ENCODE measurements around the gene BICRA.

The BICRA gene

DNA sequence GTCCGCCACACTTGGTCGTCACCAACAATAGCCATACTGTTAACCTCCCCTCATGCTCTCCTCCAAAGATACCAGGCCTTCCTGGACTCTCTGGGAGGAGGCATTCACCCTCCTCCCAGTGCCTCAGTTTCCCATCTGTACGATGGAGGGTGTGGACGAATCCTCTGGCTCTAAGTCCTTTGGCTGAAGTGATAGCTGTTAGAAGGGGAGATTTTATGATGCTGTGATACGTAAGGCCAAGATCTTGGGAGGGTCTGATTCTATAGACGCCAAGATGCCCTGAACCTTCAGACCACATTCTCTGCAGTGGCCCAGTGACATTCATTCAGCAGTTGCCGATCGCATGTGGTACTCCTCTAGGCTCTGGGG is 121.6 kb downstream of the BICRA start:
- TF ChIP-seq, protein P1, sequence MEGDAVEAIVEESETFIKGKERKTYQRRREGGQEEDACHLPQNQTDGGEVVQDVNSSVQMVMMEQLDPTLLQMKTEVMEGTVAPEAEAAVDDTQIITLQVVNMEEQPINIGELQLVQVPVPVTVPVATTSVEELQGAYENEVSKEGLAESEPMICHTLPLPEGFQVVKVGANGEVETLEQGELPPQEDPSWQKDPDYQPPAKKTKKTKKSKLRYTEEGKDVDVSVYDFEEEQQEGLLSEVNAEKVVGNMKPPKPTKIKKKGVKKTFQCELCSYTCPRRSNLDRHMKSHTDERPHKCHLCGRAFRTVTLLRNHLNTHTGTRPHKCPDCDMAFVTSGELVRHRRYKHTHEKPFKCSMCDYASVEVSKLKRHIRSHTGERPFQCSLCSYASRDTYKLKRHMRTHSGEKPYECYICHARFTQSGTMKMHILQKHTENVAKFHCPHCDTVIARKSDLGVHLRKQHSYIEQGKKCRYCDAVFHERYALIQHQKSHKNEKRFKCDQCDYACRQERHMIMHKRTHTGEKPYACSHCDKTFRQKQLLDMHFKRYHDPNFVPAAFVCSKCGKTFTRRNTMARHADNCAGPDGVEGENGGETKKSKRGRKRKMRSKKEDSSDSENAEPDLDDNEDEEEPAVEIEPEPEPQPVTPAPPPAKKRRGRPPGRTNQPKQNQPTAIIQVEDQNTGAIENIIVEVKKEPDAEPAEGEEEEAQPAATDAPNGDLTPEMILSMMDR (IDR thresholded peaks at IDR 0.05; ENCODE audit: insufficient read depth, low read length), result no peak
- TF ChIP-seq GABPA (IDR thresholded peaks at IDR 0.05; ENCODE audit: low read depth), result no peak
- no peak for TF ChIP-seq POLR2AphosphoS5 (IDR thresholded peaks at IDR 0.05; ENCODE audit: low read depth)
- no peak for TF ChIP-seq SPI1 (IDR thresholded peaks at IDR 0.05; ENCODE audit: borderline replicate concordance, low read depth)
- TF ChIP-seq, protein P2, sequence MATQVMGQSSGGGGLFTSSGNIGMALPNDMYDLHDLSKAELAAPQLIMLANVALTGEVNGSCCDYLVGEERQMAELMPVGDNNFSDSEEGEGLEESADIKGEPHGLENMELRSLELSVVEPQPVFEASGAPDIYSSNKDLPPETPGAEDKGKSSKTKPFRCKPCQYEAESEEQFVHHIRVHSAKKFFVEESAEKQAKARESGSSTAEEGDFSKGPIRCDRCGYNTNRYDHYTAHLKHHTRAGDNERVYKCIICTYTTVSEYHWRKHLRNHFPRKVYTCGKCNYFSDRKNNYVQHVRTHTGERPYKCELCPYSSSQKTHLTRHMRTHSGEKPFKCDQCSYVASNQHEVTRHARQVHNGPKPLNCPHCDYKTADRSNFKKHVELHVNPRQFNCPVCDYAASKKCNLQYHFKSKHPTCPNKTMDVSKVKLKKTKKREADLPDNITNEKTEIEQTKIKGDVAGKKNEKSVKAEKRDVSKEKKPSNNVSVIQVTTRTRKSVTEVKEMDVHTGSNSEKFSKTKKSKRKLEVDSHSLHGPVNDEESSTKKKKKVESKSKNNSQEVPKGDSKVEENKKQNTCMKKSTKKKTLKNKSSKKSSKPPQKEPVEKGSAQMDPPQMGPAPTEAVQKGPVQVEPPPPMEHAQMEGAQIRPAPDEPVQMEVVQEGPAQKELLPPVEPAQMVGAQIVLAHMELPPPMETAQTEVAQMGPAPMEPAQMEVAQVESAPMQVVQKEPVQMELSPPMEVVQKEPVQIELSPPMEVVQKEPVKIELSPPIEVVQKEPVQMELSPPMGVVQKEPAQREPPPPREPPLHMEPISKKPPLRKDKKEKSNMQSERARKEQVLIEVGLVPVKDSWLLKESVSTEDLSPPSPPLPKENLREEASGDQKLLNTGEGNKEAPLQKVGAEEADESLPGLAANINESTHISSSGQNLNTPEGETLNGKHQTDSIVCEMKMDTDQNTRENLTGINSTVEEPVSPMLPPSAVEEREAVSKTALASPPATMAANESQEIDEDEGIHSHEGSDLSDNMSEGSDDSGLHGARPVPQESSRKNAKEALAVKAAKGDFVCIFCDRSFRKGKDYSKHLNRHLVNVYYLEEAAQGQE (IDR thresholded peaks at IDR 0.05; ENCODE audit: insufficient replicate concordance, low read depth), result no peak
- no peak overlapping the region for H3K4me3 ChIP-seq (replicated peaks; ENCODE audit: insufficient read depth, low read length)
- no peak for DNase-seq (ENCODE audit: low read depth in 1 of 2, low spot score in 1 of 2)
- peaks cover 5% of the 10 kb centered on the region for H3K27me3 ChIP-seq (ENCODE audit: insufficient read depth, poor library complexity, severe bottlenecking)
- H3K27ac ChIP-seq (replicated peaks), result no peak overlapping the region

DNA sequence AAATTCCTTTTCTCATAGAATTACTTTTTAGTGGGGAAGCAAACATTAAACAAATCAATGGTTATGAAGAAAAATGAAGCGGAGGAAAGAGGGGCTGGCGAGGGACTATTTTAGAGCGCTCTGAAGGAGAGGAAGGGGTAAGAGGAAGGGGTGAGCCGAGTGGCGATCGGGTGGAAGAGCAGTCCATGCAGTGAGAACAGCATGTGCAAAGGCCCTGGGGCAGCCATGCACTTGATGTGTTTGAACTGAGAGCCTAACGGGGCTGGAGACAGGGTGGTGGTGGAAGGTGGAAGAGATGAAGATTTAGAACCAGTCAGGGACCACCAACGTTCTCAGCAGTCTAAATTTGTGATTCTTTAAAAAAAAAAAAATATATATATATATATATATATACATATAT is 122.0 kb downstream of the BICRA start:
- H3K27me3 ChIP-seq (ENCODE audit: insufficient read depth, poor library complexity, severe bottlenecking), result peaks cover 5% of the 10 kb centered on the region
- H3K4me3 ChIP-seq (replicated peaks; ENCODE audit: insufficient read depth, low read length), result no peak overlapping the region
- no peak overlapping the region for H3K27ac ChIP-seq (replicated peaks)
- TF ChIP-seq, protein P2 (IDR thresholded peaks at IDR 0.05; ENCODE audit: insufficient replicate concordance, low read depth), result no peak
- TF ChIP-seq POLR2AphosphoS5 (IDR thresholded peaks at IDR 0.05; ENCODE audit: low read depth) (no peak), GABPA (IDR thresholded peaks at IDR 0.05; ENCODE audit: low read depth) (no peak)
- TF ChIP-seq, protein P1 (IDR thresholded peaks at IDR 0.05; ENCODE audit: insufficient read depth, low read length), result no peak
- no peak for DNase-seq (ENCODE audit: low read depth in 1 of 2, low spot score in 1 of 2)

DNA sequence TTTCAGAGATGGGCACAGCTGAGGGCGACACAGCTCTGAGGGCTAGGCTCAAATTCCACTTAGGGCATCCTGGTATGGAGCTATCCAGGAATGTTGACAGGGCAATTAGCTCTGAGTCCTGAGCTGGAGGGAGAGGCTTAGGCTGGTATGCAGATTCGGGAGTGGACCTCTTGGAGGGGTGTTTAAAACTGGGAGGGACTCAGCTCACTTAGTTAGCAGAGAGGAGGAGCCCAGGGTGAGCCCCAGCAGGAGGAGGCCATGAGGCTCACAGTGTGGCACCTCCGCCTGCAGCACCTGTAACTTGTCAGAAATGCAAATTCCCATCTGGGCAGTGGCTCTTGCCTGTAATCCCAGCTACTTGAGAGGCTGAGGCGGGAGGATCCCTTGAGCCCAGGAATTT is 126.2 kb downstream of the BICRA start:
- Histone ChIP-seq H3K27me3 (ENCODE audit: insufficient read depth, poor library complexity, severe bottlenecking) (no peaks in the 10 kb centered on the region), H3K4me3 (replicated peaks; ENCODE audit: insufficient read depth, low read length) (no peak overlapping the region), H3K27ac (replicated peaks) (no peak overlapping the region)
- DNase-seq (ENCODE audit: low read depth in 1 of 2, low spot score in 1 of 2), result no peak
- TF ChIP-seq, protein P2 (IDR thresholded peaks at IDR 0.05; ENCODE audit: insufficient replicate concordance, low read depth), result no peak
- TF ChIP-seq, protein P1 (IDR thresholded peaks at IDR 0.05; ENCODE audit: insufficient read depth, low read length), result no peak
- TF ChIP-seq POLR2AphosphoS5 (IDR thresholded peaks at IDR 0.05; ENCODE audit: low read depth) (no peak), GABPA (IDR thresholded peaks at IDR 0.05; ENCODE audit: low read depth) (no peak), SPI1 (IDR thresholded peaks at IDR 0.05; ENCODE audit: borderline replicate concordance, low read depth) (no peak)

Measured in HL-60 (cell line).